HG03354 (cell line): ENCODE measurements around the gene NTN3.
A peak's percentile ranks its signal among the peaks of the same experiment; 100 is the strongest.
"Not testable (repeated sequence)": the region's sequence is repeated elsewhere in the genome, so short reads cannot be mapped to it uniquely, and the experiment has no call there.

ENCODE experiments used
- ATAC-seq: cut with Tn5 transposase; IDR thresholded peaks from one replicate; pipeline ENCODE4 v1.9.1; 2021; ENCODE audit warnings: mild to moderate bottlenecking; ENCODE audit not compliant: unreplicated experiment, poor library complexity, severe bottlenecking

The NTN3 gene

GRCh38 chr16:2471016-2471652, at the start of gene NTN3:
Gene NTN3, plus strand, starts transcription at chr16:2471297. Its CDS starts 405 bp downstream, at chr16:2471702.
- no peak for ATAC-seq

GRCh38 chr16:2422123-2422867, 48.8 kb upstream of the NTN3 start:
- no peak for ATAC-seq

DNA sequence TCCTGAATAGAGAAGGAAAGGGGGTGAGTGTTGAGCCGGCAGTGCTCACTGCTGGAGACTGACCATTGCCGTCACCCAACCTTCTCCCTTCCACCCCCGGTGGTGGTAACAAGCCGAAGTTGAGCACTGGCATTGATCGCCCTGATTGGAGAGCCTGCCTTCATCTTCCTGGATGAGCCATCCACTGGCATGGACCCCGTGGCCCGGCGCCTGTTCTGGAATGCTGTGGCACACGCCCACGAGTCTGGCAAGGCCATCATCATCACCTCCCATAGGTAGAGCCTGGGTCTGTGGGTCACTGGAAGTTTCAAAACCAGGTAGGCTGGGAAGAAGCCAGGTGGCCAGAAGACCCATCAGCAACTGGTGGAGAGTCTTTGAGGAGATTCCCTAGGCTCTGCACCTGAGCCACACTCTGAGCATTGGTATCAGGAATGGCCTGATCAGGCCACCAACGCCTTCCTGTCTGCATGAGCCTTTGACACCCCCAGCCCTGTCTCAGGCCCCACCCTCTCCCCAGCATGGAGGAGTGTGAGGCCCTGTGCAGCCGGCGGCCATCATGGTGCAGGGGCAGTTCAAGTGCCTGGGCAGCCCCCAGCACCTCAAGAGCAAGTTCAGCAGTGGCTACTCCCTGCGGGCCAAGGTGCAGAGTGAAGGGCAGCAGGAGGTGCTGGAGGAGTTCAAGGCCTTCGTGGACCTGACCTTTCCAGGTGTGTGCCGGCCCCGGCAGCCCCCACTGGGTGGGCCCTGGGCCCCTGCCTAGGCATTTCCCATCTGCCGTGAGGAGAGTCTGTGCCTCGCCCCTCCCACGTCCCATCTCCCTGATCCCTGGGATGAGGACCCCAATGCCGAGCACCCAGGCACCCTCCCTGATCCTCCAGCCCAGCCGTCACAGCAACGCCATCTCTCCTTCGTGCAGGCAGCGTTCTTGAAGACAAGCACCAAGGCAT, 46.8 kb upstream of the NTN3 start:
- ATAC-seq = no peak

GRCh38 chr16:2425008-2425518, 46.0 kb upstream of the NTN3 start:
- no peak for ATAC-seq

- no peak for ATAC-seq
Observed at GRCh38 chr16:2425825-2426430, 45.2 kb upstream of the NTN3 start.

- no peak for ATAC-seq
Observed at GRCh38 chr16:2426941-2427361, 44.1 kb upstream of the NTN3 start.

GRCh38 chr16:2427526-2427925, 43.6 kb upstream of the NTN3 start:
- ATAC-seq = no peak

DNA sequence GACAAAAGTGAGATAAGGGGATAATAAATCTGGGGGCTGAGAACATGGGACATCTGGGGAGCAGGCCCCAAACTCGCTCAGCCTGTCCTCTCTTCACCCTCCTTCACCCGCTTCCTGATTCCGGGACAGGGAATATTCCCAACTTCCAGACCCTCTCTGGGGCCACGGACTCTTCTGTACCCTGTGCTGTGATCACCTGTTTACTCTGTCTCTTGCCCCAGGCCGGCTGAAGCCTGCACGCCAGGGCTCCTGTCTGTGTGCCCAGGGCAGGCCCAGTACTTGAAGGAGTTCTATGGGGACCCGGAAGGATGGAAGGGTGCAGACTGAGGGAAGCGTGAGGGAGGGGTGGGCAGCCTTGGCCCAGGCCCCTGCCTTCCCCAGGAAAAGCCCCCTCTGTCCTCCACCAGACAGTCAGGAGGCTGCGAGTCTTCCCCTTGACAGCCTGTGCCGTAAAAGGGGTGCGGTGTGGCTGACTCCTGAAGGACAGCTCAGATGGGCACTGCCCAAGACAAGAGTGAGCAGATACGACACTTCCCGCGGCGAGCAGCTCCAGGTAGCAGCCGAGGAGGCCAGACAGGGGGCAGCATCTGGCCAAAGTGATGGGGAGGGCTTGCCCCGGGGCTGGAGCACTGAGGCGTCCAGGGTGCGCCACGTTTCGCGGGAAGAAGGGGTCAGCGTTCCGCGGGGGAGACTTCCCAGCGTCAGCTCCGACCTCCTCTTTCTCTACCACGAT, 42.9 kb upstream of the NTN3 start:
- ATAC-seq = no peak

DNA sequence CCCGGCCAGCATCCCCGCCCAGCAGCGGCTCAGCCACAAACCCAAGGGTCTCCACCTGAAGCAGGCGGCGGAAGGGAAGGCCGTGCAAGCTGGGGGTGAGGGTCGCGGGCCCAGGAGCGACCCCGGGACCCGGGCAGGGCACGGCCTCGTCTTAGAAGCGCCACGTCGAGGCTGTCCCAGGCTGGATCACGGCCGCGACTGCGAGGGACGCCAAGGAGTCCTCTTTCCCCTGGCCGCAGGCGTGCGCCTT, 42.4 kb upstream of the NTN3 start:
- no peak for ATAC-seq

DNA sequence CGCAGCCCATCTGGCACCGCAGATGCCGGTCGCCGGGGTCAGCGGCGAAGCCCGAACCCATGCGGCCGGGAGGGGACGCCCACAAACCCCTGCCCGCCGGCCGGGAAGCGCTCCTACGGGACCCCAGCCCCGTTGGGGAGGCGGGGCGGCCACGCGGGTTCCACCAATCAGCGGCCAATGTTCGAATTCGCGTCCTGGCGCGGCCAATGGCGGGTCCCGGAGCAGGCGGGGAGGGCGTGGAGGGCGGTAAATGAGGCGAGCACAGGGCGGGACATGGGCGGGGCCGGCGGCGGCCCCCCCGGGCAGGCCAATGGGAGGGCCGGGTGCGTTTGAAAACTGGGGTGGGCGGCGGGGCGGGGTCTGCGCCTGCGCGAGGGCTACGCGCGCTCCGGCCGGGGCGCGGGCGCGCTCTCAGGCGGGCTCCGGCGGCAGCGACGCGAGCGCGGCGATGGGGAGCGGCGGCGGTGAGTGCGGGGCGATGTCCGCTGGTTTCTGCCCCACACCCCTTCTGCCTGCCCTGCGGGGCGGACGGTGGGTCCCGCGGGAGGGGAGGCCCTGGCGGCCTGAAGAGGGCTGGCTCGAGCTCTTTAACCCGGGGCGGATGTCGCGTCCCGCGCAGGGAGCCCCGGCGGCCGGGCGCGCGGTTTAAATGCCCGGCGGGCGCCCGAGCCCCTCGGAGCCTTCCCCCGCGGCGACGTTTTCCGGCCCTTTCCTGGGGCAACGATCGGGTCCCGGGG, 41.9 kb upstream of the NTN3 start, which contains the start of gene CCNF:
TSS of gene CCNF (plus strand) at position 414 of the 737 bp plus-strand sequence. CDS start at position 449, 35 bp downstream.
- ATAC-seq = peak; percentile 85

DNA sequence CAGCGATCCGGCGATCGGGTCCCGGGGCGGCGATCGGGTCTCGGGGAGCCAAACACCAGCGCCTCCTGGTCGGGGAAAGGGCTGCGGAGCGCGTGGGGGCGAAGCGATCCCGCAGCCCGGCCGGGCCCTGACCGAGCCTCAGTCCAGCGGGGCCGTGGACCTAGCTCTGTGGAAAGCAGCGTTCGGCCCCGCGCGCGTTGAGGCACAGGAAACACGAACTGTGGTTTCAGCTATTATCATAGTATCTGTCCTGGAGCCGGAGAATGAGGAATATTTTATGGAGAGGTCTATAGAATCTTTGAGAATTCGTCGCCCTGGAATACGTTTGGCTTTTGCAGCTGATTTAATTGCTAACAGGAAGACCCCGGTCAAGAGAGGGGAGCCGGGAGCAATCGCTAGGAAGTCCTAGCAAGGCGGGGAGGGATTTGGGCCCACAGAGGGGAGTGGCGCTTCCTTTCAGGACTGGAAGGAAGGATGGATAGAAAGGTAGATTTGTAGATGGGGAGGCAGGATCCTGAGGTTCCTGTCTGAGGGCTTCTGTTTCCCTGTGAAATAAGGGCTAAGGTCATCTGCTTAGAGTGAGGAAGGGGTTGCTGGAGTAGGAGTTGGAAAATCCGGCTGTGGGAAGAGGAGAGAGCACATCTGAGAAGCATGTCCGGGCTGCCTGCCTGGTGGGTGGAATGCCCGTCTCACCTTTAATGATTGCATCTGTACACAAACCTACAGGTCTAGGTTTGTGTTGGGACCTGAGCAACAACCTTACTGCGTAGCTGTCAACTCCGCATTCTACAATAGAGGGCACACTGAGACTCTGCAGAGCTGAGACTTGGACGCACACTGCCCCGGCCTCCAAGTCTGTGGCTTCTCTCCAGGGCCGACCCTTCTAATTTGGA, 41.1 kb upstream of the NTN3 start:
- ATAC-seq = peak; percentile 2

DNA sequence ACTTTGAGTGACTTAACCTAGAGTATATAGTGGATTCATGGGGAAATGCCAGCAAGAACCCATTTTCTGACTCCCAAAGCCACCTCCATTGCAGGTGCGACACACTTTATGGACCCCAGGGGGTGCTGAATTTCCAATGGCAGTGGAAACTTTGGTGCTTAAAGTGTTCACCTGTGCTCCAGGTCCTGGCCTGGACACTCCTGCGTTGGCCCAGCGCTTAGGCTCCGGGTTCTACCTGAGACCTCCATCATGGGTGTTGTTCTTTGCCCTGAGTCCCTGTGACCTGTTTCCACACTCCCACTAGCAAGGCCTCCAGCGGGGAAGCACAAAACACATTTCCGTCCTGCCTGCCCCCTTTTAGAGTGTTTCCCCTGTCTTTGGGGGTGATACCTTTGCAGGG, 38.8 kb upstream of the NTN3 start:
- no peak for ATAC-seq

DNA sequence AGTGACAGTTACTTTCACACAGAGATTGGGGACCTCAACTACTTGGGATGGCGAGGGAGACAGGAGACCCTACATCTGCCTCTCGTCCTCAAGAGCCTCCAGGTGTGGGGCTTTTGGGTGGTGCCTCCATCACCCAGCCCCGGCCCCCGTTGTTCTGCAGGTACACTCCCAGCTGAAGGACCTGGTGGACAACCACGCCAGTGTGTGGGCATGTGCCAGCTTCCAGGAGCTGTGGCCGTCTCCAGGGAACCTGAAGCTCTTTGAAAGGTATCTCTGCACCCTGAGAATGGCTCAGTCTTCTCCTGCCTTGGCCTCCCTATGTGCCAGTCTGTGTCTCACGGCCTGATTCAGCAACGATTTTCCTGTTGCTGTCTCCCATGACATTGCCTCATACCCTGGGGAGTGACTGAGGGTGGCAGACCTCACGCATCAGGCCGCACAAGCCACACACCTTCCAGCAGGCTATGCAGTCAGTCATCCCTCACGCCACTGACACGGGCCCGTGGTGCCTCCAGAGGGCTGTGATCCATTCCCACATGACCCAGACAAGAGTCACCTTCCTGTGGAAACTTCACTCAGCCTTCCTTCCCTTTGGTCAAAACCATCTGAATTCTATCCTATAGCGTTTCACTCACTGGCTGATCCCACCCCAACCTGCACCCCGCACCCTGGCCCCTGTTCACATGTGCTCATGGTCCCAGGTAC, 38.1 kb upstream of the NTN3 start:
- no peak for ATAC-seq

- not testable (repeated sequence) for ATAC-seq
Observed at GRCh38 chr16:2435236-2435635, 35.9 kb upstream of the NTN3 start.

- ATAC-seq = no peak
Observed at GRCh38 chr16:2436110-2436509, 35.0 kb upstream of the NTN3 start.

DNA sequence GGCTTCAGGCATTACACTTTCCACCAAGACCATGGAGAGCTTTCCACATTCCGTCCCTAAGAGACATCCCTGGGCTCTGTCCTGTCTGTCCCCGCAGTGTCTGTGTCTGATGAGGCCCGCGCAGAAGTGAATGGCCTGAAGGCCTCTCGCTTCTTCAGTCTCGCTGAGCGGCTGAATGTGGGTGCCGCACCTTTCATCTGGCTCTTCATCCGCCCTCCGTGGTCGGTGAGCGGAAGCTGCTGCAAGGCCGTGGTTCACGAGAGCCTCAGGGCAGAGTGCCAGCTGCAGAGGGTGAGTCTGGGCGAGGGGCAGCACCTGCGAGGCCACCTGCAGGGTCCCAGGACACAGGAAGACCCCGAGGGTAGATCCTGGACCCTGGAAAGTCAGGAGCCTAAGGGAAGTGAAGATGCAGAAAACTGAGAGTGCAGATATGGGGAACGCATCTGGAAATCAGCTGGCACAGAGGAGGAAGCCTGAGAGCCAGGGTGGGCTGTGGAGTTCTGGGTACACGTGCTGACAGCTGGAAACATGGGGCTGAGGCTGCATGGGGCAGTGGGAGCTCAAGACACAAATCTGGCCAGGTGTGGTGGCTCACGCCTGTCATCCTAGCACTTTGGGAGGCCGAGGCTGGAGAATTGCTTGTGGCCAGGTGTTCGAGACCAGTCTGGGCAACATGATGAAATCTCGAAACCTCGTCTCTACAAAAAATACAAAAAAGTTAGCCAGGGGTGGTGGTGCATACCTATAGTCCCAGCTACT, 33.9 kb upstream of the NTN3 start:
- no peak for ATAC-seq
